Natural killer cell treated with Interleukin-12 subunit alpha and Interleukin-12 subunit beta and Interleukin-15 and Interleukin-18, amount 100 ng/mL, for 72 hours (primary cell): ENCODE data around the gene HDHD3. TPM values are rescaled to one million over a fixed set of nuclear protein-coding genes. Genes with fewer than 3 reads are reported as not detected.

ENCODE experiments used
- ATAC-seq, 2 donors: fragments of 150-1000 bp; cut with Tn5 transposase in 1 of 2; sonication (Bioruptor Pico), chemical (Tn5 transposase) in 1 of 2; 2 replicates each; pipeline ENCODE4 v1.10.0; 2021
- DNase-seq: peaks from one replicate; pipeline ENCODE4 v3.0.0; 2022; ENCODE audit warnings: low spot score
- H3K27ac Mint-ChIP-seq, 2 donors: 1 replicate in 1 of 2; 2 replicates in 1 of 2; pipeline ENCODE4 v1.8.0; 2022; ENCODE audit warnings: mixed read lengths in 2 of 2, mild to moderate bottlenecking in 1 of 2, moderate library complexity in 1 of 2
- H3K27me3 Mint-ChIP-seq, 2 donors: 1 replicate in 1 of 2; 2 replicates in 1 of 2; pipeline ENCODE4 v1.8.0; 2022; ENCODE audit warnings: mixed read lengths in 2 of 2
- H3K36me3 Mint-ChIP-seq: one replicate; pipeline ENCODE4 v1.8.0; 2022; ENCODE audit warnings: mixed read lengths
- H3K4me1 Mint-ChIP-seq, 2 donors: 1 replicate in 1 of 2; 2 replicates in 1 of 2; pipeline ENCODE4 v1.8.0; 2022; ENCODE audit warnings: low read depth in 2 of 2, mixed read lengths in 2 of 2, mild to moderate bottlenecking in 1 of 2
- H3K4me3 Mint-ChIP-seq: one replicate; pipeline ENCODE4 v1.8.0; 2022; ENCODE audit warnings: mixed read lengths
- H3K9me3 Mint-ChIP-seq: 2 replicates; pipeline ENCODE4 v1.8.0; 2022; ENCODE audit warnings: mixed read lengths
- total RNA-seq, 2 donors: library from RNA; stranded (reverse); gene quantifications; one replicate each; pipeline ENCODE4 v1.2.3, GENCODE V29; 2022

The HDHD3 gene
- total RNA-seq, 2 donors from 2014 or later: 11.0 to 15.7 TPM

- Mint-ChIP-seq H3K36me3 (no peaks in the 10 kb centered on the region), H3K4me1 (no peaks in the 10 kb centered on the region), H3K27ac (peak overlapping the region in 1 of 2 donors; percentile 5), H3K27me3 (no peaks in the 10 kb centered on the region), H3K9me3 (no peaks in the 10 kb centered on the region), H3K4me3 (no peak overlapping the region)
- DNase-seq (no peak), ATAC-seq (no peak)
These were observed 11.8 kb downstream of the HDHD3 start for GRCh38 chr9:113364951-113365350.

- H3K27me3 Mint-ChIP-seq: no peaks in the 10 kb centered on the region
- H3K27ac Mint-ChIP-seq: no peak overlapping the region
- no peaks in the 10 kb centered on the region for H3K4me1 Mint-ChIP-seq
These were observed 13.4 kb downstream of the HDHD3 start for GRCh38 chr9:113363336-113363735.

DNA sequence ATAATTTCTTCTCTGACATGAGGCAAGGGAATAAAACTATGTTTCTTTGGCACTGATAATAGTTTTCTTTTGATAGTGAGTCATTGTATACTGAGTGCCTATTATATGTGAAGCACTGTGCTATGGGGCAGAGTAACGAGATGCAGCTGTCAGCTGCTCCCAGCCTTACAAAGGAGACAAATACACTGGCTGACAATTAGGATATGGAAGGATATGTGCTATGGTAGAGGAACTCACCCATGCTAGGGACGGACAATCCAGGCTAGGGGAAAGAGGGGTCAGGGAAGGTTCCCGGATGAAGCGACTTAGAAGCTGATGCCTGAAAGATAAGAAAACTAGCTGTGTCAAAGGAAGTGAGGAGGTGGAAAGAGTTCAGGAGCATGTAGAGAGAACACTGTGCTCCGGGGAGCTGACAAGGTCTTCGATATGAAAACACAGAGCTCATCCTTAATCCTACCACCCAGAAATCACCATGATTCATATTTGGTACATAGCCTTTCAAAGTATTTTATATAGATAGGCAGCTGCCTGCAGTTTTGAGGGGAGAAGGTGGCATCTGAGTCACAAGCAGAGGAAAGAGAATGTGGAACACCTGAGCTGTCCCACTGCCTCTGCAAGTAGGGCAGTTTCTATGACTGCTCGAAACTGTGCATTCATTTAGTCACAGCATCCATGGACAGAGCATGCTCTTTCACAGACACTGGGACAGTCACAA is 15.3 kb downstream of the HDHD3 start:
- Mint-ChIP-seq H3K4me1 (no peaks in the 10 kb centered on the region), H3K27ac (no peak overlapping the region), H3K36me3 (no peaks in the 10 kb centered on the region), H3K27me3 (no peaks in the 10 kb centered on the region), H3K4me3 (no peak overlapping the region), H3K9me3 (no peaks in the 10 kb centered on the region)
- no peak for ATAC-seq
- DNase-seq: no peak

More at GRCh38 chr9:113363336-113363735, 13.4 kb downstream of the HDHD3 start:
- Mint-ChIP-seq H3K4me3 (no peak overlapping the region), H3K9me3 (no peaks in the 10 kb centered on the region), H3K36me3 (no peaks in the 10 kb centered on the region)
- DNase-seq (no peak), ATAC-seq (no peak)

DNA sequence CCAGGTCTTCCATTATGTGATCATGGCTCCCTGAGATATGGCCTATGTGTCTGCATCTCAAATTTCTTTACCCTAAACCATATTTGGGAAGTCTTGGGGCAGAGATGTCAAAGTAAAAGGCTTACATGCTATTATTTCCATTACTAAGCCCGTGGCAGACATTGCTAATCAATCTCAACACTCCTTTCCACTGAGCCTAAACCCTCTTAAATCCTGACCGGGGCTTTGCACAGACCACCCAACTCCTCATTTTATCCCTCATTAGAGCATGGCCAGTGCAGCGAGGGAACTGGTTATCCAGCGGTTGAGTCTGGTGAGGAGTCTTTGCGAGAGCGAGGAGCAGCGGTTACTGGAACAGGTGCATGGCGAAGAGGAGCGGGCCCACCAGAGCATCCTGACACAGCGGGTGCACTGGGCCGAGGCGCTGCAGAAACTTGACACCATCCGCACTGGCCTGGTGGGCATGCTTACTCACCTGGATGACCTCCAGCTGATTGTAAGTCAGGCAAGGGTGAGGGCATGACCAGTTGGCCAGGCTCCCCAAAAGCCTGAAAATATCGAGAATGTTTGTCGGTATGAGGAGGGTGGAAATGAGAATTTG is 16.4 kb downstream of the HDHD3 start:
- Mint-ChIP-seq H3K36me3 (no peaks in the 10 kb centered on the region), H3K9me3 (no peaks in the 10 kb centered on the region), H3K27me3 (no peaks in the 10 kb centered on the region), H3K4me3 (no peak overlapping the region), H3K27ac (no peak overlapping the region), H3K4me1 (no peaks in the 10 kb centered on the region)
- ATAC-seq: no peak
- no peak for DNase-seq

GRCh38 chr9:113359385-113359784 is 17.4 kb downstream of the HDHD3 start:
- ATAC-seq (no peak), DNase-seq (no peak)
- H3K27me3 Mint-ChIP-seq: no peaks in the 10 kb centered on the region
- no peaks in the 10 kb centered on the region for H3K36me3 Mint-ChIP-seq
- H3K9me3 Mint-ChIP-seq: no peaks in the 10 kb centered on the region
- no peaks in the 10 kb centered on the region for H3K4me1 Mint-ChIP-seq
- H3K4me3 Mint-ChIP-seq: no peak overlapping the region
- H3K27ac Mint-ChIP-seq: no peak overlapping the region

DNA sequence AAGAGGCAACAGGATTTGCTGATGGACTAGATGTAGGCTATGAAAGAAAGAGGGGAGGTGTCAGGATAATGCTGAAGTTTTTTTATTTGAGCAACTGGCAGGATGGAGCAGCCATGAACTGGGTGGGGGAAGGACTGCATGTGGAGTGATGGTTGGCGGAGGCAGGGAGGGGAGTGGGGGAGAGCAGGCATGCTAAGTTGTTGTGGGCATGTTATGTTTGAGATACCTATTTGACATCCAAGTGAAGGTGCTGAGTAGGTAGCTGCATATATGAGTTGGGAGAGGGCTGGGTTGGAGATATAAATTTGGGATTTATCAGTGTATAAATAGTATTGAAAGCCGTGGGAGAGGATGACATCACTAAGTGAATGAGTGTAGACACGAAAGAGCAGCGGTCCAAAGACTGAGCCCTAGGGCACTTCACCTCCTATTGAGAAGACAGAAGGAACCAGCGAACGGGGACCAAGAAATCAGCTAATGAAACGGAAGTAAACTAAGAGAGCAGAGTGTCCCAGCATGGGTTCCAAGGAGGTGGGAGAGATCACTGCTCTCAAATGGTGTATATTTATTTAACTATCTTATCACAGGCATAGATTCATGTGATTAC is 20.0 kb downstream of the HDHD3 start:
- no peak for ATAC-seq
- Mint-ChIP-seq H3K9me3 (no peaks in the 10 kb centered on the region), H3K36me3 (no peaks in the 10 kb centered on the region), H3K4me1 (peaks cover 0 to 3% of the 10 kb centered on the region in 2 donors), H3K27ac (no peak overlapping the region), H3K4me3 (no peak overlapping the region), H3K27me3 (no peaks in the 10 kb centered on the region)
- DNase-seq: no peak

GRCh38 chr9:113355040-113355596 is 21.7 kb downstream of the HDHD3 start:
- Mint-ChIP-seq H3K9me3 (no peaks in the 10 kb centered on the region), H3K4me3 (no peak overlapping the region), H3K36me3 (no peaks in the 10 kb centered on the region), H3K4me1 (peaks cover 15 to 16% of the 10 kb centered on the region in 2 donors), H3K27ac (no peak overlapping the region), H3K27me3 (no peaks in the 10 kb centered on the region)
- DNase-seq (no peak), ATAC-seq (no peak)

- H3K36me3 Mint-ChIP-seq: no peaks in the 10 kb centered on the region
- no peak for ATAC-seq
- no peaks in the 10 kb centered on the region for H3K27me3 Mint-ChIP-seq
- H3K4me1 Mint-ChIP-seq: peaks cover 26 to 27% of the 10 kb centered on the region in 2 donors
- DNase-seq: no peak
- no peaks in the 10 kb centered on the region for H3K9me3 Mint-ChIP-seq
- H3K4me3 Mint-ChIP-seq: no peak overlapping the region
- H3K27ac Mint-ChIP-seq: no peak overlapping the region
These were observed 24.4 kb downstream of the HDHD3 start for GRCh38 chr9:113352411-113352810.

GRCh38 chr9:113352006-113352405 is 24.8 kb downstream of the HDHD3 start:
- no peak overlapping the region for H3K27ac Mint-ChIP-seq
- no peak for ATAC-seq
- no peaks in the 10 kb centered on the region for H3K36me3 Mint-ChIP-seq
- H3K4me3 Mint-ChIP-seq: no peak overlapping the region
- no peaks in the 10 kb centered on the region for H3K9me3 Mint-ChIP-seq
- peaks cover 27 to 29% of the 10 kb centered on the region in 2 donors for H3K4me1 Mint-ChIP-seq
- H3K27me3 Mint-ChIP-seq: no peaks in the 10 kb centered on the region
- no peak for DNase-seq

DNA sequence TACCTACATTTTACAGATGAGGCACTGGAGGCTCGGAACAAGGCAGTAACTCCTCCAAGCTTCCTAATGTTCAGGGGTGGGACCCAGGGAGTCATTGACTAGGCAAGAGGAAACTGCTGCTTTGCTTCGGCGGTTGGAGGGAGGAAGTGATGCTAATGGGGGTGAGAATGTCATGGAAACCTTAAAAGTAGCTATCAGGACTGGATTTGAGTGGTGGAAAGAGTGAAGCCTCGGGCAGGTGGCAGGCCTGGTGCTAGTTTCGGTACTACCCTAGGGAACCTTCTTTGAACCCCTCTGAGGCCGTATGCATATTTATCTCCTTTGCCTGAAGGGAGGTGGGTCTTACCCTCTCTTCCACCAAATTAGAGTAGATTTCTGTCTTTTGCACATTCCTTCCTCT is 25.8 kb downstream of the HDHD3 start:
- Mint-ChIP-seq H3K36me3 (no peaks in the 10 kb centered on the region), H3K9me3 (no peaks in the 10 kb centered on the region), H3K4me1 (peaks cover 27 to 29% of the 10 kb centered on the region in 2 donors), H3K27me3 (no peaks in the 10 kb centered on the region), H3K4me3 (peak overlapping the region; percentile 89), H3K27ac (peak overlapping the region; percentile 46 to 89)
- DNase-seq: no peak
- ATAC-seq: peak; percentile 34 to 60

DNA sequence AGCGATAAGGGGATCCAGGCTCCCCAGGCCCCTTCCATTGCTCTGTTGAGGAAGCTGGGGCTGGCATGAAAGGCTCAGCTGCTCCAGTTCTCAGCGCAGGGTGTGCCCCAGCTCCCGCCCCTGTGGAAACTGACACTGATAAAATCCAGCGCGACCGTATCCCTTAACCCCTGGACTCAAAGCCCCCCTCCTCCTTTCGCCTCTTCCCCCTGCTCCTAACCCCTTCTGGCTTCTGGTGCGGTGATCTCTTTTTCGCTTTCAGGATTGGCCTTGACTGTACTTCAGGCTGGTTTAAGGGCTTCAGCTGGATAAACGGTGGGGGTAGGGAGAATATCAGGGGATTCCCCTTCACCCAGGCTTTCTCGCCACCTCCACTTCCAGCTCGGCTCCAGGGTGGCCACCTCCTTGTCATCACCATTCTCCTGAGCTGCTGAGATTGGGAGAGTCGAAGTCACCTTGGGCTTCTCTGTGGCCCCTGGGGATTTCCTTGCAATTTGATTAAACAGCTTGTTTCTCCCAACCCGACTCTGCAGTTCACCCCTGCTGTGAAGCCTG is 26.6 kb downstream of the HDHD3 start:
- Mint-ChIP-seq H3K9me3 (no peaks in the 10 kb centered on the region), H3K4me1 (peaks cover 27 to 30% of the 10 kb centered on the region in 2 donors), H3K4me3 (peak overlapping the region; percentile 89), H3K27me3 (no peaks in the 10 kb centered on the region), H3K27ac (peak overlapping the region; percentile 46 to 89), H3K36me3 (no peaks in the 10 kb centered on the region)
- DNase-seq: no peak
- ATAC-seq: peak in 1 of 2 donors; percentile 8

DNA sequence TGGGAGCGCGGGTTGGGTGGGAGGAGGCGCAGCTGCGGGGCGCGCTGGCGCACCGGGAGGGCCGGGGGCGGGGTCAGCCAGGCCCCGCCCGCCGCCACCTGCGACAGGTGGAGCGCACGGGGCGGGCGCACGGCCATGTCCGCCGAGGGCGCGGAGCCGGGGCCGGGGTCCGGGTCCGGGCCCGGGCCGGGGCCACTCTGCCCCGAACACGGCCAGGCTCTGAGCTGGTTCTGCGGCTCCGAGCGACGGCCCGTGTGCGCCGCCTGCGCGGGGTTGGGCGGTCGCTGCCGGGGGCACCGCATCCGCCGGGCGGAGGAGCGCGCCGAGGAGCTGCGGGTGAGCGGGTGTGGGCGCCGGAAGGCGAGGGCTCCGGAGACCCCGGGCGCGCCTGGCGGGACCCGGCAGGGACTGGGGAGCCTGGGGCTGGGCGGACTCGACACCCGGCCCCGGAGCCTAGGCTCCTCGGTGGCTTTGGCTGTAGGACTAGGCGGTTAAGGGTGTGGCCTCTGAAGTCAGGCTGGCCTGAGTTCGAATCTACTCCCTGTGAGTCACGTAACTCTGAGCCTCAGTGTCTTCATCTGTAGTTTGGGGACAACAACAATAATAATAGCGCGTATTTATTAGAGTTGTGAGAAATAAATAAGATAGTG is 27.2 kb downstream of the HDHD3 start, which contains the start of gene BSPRY:
Gene BSPRY, plus strand, starts transcription at position 97 of the 650 bp plus-strand sequence. Its CDS starts 39 bp downstream, at position 136.
- Mint-ChIP-seq H3K4me3 (peak within 1 kb of the TSS; percentile 89), H3K9me3 (no peaks in the 10 kb centered on the region), H3K36me3 (no peaks in the 10 kb centered on the region), H3K27me3 (no peaks in the 10 kb centered on the region), H3K4me1 (peaks cover 30 to 34% of the 10 kb centered on the region in 2 donors), H3K27ac (peak within 1 kb of the TSS; percentile 46 to 89)
- peak; percentile 71 for DNase-seq
- ATAC-seq: peak; percentile 78 to 82

GRCh38 chr9:113349066-113349444 is 27.7 kb downstream of the HDHD3 start:
- Mint-ChIP-seq H3K4me3 (peak overlapping the region; percentile 72), H3K4me1 (peaks cover 30 to 34% of the 10 kb centered on the region in 2 donors), H3K27ac (peak overlapping the region in 1 of 2 donors; percentile 47), H3K9me3 (no peaks in the 10 kb centered on the region), H3K27me3 (no peaks in the 10 kb centered on the region), H3K36me3 (no peaks in the 10 kb centered on the region)
- ATAC-seq: no peak
- DNase-seq: no peak
